Stimulated activated CD4-positive, alpha-beta T cell treated with anti-CD3 and anti-CD28 coated beads, Interleukin-1b, Interleukin-23, amount 100 ng/mL, for 48 hours (primary cell): Measurements from ENCODE around the gene PIK3R5.

Experiments
- DNase-seq: peaks from one replicate; pipeline ENCODE4 v3.0.0-alpha.2; 2020

PIK3R5 gene

DNA sequence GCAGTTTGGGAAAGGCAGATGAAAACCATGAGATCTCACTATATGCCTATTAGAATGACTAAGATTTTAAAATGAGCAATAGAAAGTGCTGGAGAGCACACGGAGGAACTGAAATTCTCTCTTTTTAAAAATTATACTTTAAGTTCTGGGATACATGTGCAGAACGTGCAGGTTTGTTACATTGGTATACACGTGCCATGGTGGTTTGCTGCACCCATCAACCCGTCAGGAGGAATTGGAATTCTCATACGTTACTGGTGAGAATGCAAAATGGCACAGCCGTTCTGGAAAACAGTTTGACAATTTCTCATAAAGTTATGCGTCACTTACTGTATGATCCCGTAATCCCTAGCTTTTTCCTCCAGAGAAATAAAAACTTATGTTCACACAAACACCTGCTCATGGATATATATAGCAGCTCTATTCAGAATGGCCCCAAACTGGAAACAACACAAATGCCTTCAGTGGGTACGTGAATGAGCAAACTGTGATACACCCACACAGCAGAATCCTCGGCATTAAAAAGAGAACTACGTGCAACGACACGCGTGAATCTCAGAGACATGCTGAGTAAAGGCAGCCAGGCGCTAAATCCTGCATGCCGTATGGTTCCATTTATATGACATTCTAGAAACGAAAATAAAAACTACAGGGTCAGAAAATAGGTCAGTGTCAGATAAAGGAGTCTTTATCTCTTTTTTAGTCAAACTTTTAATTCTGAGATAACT is 109.9 kb downstream of the PIK3R5 start:
- DNase-seq, result no peak

DNA sequence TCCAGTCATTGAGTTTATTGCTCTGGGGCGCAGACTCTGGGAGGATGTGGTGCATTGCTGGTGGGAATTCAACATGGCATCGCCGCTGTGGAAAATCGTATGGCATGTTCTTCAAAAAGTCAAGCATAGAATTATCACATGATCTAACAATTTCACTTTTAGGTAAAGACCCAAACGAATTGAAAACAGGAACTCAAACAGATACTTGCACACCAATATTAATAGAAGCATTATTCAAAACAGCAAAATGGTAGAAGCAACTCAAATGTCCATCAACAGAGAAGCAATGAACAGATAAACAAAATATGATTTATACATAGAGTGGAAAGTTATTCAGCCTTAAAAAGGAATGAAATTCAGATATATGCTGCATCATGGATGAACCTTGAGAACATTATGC is 113.9 kb downstream of the PIK3R5 start:
- DNase-seq, result no peak

DNA sequence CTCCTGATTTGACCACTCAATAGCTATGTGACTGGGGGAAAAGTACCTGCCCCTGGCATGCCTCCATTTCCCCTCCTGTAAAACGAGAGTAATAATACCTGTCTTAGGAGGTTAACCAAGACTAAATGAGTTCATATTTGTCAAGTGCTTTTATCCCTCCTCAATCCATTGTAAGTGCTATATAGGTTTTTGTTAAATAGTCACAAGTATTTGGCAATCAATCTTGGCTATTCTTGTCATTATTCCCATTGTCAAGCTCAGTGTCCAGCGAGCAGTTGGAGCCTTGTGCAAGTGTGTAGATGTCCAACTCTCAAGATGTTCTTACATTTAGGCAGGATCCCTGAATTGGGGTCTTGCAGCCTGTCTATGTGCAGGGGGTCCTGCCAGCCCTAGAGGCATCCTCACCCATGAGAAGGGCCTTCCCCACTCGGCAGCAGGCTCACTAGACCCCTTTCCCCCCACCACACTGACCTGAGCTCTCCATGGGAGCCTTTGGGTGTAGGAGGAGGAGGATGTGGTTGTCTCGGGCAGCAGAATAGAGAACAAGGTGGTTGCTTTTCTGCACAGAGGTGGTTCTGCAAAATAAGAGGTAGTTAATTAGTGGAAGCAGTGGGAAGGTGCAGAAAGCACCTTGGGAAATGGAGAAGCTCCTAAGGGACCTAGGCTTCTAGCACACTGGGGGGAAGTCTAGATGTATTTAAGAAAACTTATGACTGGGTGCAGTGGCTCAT is 116.0 kb downstream of the PIK3R5 start:
- no peak for DNase-seq

DNA sequence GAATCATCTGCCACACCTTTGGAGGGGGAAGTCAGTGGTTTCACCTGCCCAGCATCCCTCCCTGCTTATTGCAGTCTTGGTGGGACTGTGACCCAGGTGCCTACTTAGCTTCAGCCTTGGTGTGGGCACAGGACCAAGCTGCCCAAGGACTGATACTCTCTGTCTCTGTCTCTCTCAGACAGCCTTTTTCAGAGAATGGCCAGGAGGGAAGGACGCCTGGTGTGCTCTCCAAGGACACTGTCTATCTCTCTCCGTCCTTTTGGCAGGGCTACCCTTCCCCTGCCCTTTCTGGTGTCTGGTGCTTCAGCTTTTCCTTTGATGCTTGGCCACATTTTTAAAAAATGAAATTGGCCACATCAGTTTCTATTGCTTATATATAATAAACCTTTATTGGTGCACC is 117.6 kb downstream of the PIK3R5 start:
- DNase-seq, result no peak

DNA sequence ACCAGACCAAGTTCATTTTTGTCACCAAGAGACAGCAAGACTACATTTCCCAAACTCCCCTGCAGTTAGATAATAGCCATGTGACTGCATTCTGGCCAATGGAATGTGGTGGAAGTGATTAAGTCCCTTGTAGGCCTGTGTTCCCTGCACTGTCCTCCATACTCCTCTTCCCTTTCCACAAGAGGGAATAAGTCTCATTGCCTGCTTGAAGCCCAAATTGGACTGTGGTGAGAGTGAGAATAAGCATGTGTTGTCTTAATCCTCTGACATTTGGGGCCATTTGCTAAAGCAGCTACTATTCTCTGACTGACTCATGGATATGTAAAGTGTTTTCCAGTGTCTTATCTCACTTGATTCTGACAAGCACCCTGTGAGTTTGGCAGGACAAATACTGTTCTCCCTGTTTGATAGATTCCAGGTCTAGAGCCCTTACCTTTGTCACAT is 118.7 kb downstream of the PIK3R5 start:
- DNase-seq, result no peak

DNA sequence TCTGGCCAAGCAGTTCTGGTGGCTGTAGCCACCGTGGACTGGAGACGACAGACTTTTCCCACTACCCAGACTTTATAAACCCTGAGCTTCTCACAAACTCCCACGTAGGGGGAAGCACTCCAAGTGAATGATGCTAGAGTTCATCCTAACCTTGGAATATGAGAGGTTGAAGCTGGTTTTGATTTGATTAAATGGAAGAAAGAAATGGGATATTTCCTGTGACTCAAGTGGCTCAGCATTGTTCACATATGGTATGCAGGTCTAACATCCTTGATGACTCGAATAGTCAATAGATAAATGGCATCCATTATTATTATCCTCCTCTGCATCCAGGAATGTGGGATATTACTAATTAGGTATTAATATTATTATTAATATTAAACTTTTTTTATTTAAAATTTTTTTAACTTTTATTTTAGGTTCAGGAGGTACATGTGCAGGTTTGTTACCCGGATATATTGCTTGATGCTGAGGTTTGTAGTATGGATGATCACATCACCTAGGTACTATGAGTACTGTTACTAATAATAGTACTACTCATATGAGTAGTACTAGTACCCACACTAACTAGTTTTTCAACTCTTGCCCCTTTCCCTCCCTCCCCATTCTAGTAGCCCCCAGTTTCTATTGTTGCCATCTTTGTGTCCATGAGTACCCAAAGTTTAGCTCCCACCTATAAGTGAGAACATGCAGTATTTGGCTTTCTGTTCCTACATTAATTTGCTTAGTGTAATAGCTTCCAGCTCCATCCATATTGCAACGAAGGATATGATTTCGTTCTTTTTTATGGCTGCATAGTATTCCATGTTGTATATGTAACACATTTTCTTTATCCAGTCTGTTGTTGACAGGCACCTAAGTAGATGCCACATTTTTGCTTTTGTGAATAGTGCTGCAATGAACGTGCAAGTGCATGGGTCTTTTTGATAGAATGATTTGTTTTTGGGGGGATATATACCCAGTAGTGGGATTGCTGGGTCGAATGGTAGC is 121.0 kb downstream of the PIK3R5 start:
- no peak for DNase-seq

DNA sequence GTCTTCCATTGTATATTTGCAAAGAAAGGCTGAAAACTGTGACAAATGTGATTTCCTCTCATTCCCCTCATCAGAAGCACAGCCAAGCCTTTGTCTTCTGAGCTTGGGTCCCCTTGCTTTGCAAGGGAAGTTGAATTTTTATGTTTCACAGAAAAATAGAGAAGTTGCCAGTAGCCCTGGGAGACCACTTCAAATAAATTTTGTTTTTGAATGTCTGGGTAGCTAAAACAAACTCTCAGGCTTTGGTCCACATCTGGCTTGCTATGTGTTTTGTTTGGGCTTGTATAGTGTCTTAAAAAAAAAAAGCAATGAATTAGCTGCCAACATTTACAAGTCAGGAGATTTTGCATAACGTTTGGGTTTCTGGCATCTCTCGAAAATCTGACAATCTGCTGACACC is 122.2 kb downstream of the PIK3R5 start:
- no peak for DNase-seq

DNA sequence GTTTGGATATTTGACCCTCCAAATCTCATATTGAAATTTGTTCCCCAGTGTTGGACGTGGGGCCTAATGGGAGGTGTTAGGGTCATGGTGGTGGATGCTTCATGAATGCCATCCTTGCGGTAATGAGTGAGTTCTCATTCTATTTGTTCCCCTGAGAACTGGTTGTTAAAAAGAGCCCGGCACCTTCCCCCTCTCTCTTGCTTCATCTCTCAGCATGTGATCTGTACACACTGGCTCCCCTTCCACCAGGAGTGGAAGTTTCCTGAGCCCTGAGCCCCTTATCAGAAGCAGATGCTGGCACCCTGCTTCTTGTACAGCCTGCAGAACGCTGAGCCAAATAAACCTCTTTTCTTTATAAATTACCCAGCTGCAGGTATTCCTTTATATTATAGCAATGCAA is 123.7 kb downstream of the PIK3R5 start:
- DNase-seq, result no peak

DNA sequence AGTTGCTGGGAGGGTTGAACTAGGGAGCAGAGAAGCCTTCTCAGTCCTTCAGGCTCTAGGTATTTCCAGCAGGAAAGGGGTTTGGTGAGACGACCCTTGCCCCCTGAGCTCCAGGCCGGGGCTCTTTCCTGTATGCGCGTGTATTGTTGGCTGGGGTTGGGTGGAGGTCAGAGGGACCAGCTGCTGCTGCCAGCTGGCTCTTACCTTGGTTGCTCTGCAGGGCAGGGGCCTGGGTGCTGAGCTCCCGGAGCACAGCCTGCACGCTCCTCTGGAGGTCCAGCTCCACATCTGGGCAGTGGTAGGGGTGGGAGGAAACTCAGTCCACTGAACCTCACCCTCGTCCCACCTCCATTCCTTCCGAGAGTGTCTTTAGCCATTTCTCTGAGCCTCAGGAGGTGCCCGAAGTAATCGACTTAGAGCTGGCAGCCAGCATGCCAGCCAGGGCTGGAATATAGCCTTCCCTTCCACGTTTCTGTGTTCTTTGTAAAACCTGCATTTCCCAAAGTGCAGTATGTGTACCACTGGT is 126.0 kb downstream of the PIK3R5 start:
- DNase-seq, result no peak

DNA sequence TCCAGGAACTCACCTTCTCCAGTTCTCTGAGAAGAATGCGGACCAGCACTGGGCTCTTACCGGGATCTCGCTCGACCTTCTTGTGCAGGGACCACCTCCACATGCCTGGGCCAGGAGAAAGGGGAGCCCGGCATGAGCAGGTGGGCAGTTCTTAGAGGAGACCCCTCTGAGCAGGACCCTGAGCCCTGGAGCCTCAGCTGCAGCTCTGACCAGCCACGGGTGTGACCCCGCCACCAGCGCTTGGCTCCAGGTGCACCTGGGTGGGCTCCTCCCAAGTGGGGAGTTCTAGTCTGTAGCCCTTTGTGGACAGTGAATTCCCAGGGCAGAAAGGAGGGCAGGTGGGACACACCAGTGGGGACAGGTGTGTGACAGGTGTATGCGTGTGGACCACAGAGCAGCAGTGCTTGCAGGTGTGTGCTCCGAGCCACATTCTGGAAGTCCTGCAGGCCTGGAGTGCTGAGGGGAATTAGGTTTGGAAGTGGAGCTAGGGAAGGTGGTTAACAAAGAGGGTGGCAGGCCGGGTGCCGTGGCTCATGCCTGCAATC is 126.9 kb downstream of the PIK3R5 start:
- no peak for DNase-seq

DNA sequence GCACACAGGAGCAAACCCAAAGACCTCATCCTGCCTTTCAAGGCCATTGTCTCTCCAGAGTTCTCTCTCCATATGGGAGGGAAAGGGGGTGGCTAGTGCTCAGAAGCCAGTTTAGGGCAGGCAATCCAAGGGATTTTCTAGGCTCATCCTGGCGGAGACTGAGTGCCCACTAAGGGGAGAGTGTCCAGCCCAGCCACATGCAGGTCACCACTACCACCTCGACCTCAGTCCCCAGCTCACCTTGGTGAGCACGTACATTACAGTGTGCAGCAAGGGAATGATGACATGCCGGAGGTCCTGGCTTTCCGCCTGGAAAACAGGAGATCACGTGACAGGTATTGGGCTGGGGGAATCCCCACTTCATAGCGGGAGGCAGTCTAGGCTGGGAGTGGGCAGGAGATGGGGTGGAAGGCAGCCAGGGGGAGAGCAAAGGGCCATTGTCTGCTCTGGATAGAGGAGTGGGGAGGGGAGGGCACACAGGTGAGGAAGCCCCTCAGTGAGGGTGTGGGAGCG is 127.9 kb downstream of the PIK3R5 start:
- DNase-seq, result no peak

DNA sequence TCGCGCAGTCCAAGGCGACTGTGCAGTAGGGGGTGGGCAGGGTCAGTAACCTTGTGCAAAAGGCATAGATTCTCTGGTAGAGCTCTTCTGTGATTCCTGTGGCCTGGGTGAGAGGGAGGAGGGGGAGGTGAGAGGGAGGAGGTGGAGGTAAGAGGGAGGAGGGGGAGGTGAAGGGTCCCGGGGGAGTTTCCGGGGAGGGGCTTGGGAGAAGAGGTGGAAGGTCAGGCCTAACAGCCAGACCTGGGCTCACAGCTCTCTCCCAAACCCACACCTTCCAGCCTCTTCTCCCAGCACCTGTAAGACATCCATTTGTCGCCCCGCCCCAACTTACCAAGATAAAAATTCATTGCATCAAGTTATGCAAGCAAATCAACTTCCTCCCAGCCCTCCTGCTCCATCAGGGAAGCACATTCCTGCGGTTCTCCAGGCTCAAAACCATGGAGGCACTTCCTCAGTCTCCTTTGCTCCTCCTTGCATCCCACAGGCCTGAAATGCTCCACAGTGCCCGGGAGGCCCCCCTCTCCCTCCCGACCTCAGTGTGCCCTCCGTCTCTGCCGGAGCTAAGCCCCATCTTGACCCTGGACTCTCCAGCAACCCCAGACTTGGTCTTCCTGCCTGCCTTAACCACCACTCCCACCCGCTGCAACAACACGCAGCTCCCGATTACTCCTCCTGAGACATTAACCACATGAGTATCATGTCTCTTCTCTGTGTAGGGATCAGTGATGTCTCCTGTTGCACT is 128.5 kb downstream of the PIK3R5 start:
- DNase-seq, result no peak

DNA sequence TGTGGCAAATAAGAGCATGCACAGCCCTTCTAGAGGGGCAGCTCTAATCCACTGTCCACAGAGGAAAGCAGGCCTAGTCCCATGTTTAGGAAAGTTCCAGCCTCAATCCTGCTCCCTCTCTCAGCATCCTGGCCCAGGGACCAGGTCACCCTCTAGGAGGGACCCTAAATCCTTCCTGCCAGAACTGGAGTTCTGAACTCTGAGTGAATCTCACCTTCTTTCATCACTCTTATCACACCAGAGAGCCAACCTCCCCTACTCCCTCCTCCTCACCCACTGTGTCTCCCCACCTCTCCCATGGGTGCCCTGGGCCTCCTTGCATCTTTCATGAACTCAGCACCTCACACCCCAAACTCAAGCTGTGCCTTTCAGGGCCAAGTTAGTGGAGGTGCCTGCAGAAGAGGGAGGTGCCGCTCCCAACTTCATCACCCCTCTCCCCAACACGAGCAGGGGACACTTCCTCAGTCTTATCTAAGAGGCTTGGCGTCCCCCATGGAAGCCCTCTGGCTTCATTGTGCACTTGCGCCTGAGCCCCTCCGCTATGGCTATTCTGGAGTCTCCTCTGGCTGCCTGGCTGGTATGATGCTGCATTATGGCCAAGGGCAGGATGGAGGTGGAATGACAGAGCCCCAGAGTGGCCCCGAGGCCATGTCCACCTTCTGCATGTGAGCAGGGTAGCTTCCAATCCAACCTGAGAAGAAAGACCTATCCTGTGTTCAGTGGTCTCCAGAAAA is 129.7 kb downstream of the PIK3R5 start:
- no peak for DNase-seq

DNA sequence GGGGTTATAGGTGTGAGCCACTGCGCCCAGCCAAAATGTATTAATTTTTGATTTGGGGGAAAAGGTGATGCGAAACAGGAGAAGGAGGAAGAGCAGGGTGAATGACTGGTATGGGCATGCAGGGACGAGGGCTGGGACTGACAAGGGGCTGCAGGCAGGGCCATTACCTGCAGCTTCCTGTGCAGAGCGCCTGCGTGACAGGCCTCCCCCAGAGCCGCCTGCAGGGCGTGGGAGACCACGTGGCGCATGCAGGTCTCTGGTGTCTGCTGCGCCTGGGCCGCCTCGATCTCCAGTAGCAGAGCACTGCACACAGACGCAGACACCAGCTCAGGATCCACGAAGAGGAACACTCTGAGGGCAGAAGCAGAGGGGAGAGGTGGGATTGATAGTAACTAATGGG is 130.4 kb downstream of the PIK3R5 start:
- DNase-seq, result no peak

DNA sequence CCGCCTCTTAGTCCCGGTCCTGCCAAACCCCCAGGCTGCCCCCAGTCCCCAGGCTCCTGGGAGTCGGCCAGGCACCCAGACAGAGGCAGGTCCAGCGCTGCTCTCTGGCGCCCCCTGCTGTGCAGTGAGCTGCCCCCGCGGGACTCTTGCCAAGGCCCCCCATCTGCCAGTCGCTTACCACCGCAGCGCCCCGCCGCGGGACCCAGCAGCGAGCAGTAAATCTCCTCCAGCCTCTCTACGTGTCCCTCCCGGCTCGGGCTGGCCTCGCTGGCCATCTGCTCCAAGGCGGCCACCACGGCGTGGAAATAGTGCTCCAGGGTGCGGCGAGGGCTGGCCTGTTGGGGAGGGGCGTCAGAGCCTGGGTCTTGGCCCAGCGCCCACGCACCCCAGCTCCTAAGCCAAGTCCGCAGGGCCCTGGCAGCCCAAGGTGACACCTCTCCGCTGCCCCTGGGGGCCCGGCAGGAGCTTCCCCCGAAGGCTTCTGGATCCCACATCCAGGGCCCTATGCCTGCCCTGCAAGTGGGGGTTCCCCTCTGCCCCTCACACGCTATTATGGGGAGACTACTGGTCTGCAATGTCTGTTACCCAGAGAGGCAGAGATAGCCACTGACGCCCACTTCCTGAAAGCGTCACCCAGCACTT is 132.7 kb downstream of the PIK3R5 start:
- DNase-seq, result peak; percentile 42

DNA sequence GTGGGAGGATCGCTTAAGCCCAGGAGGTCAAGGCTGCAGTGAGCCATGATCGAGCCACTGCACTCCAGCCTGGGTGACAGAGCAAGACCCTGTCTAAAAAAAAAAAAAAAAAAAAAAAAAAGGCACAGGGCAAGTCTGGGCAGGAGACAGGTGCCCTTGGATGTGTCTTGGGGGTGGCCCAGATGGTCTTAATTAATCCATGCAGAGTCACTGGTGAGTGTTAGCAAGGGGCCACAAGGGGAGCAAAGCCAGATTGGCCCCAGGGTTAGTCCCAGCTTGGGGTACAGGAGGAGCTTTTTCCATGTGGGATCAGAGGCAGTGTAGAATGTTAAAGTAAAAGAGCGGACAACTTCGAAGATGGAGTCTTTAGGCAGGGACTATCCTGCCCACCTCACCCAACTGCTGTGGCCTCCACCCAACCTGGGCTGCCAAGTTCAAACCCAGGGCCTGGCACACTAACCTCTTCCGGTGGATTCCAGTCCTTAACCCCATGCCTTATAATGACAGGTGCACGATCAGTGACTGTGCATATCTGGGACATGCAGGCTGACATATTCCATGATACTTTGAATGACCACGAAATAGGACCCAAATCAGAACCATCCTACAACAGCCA is 134.2 kb downstream of the PIK3R5 start:
- no peak for DNase-seq

DNA sequence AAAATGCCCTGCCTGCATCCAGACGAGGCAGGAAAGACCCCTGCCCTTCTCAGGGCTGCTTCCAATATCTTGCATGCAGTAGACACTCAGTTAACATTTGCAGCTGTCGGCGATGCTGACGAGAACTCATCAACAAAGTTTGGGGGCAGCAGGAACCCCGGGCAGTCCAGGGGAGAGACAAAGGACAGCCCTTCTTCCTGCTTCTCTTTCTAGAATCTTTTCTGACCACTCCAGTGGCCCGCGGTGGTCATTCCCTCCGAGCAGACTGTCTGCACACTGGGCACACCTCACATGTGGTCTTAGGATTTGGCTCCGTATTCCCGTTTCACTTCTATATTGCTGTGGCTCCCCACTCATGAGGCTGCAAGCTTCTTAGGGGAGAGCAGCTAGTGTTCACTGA is 135.4 kb downstream of the PIK3R5 start:
- DNase-seq, result no peak

DNA sequence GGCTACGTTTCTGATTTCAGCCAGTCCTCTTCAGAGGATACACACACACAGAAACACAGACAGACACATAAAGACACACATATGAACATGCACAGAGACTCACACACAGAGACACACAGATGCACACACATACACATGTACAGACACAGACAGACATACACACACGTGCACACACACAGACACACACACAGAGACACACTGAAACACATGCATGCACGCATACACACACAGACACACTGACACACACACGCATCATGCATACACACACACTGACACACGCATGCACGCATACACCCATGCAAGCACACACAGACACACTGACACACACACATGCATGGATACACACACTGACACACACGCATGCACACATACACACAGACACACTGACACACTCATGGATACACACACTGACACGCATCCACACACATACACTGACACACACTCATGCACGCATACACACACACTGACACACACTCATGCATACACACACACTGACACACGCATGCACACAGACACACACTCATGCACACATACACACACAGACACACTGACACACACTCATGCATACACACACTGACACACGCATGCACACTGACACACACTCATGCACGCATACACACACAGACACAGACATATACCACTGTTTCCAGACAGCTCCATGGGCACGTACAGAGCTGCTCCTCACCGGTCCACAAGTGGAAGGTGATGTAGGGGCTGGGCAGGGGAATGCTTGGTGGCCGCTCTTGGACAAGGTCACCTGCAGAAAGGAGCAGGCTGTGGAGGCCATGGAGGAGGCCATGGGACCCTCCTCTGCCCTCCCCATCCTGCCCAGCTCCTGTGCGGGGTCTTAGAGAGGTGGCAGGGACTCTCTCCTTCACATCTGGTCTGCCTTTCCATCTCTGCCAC is 136.2 kb downstream of the PIK3R5 start:
- DNase-seq, result no peak
